K562 (cell line): Measurements from ENCODE around the gene ICAM1.

Experiments used
- BCLAF1 ChIP-seq, 2 experiments: fragments of 450-650 bp in 1 of 2; IDR thresholded peaks; 2 replicates each; pipeline ENCODE4 v1.6.1; 2011 to 2017; ENCODE audit warnings: low read depth in 2 of 2, antibody characterized with exemption in 1 of 2, borderline replicate concordance in 1 of 2, low read length in 1 of 2, mild to moderate bottlenecking in 1 of 2, mixed read lengths in 1 of 2; ENCODE audit not compliant: control insufficient read depth in 1 of 2
- BRCA1 ChIP-seq, 2 experiments: fragments of 450-650 bp in 1 of 2; sonication (generic) in 1 of 2; formaldehyde crosslinking in 1 of 2; IDR thresholded peaks; 2 replicates each; pipeline versions ENCODE4 v1.5.0 to v1.6.1; 2017 to 2020; ENCODE audit warnings: mild to moderate bottlenecking in 1 of 2, missing genetic modification reagents in 1 of 2
- CTCF ChIP-seq, 3 experiments: IDR thresholded peaks in 2 of 3; conservative IDR thresholded peaks in 1 of 3; 2 replicates each; pipeline ENCODE4 v1.5.1; 2011 to 2012; ENCODE audit warnings: low read length in 3 of 3, mild to moderate bottlenecking in 3 of 3, control low read depth in 2 of 3, improper control_type of control experiment in 1 of 3, inconsistent platforms in 1 of 3, low read depth in 1 of 3, mixed read lengths in 1 of 3, moderate library complexity in 1 of 3; ENCODE audit not compliant: insufficient read depth in 2 of 3
- EZH2 ChIP-seq: IDR thresholded peaks from 2 replicates; pipeline ENCODE4 v1.6.1; 2012; ENCODE audit warnings: low read depth, mild to moderate bottlenecking, inconsistent platforms, low read length, borderline replicate concordance
- JUNB ChIP-seq: fragments of 450-650 bp; formaldehyde crosslinking; conservative IDR thresholded peaks from 2 replicates; pipeline ENCODE4 v1.4.0; 2020; ENCODE audit warnings: mild to moderate bottlenecking
- JUND ChIP-seq, 2 experiments: IDR thresholded peaks; 2 replicates in 1 of 2; 3 replicates in 1 of 2; pipeline ENCODE4 v1.6.1; 2011; ENCODE audit warnings: borderline replicate concordance in 2 of 2, low read depth in 2 of 2, low read length in 2 of 2, improper control_type of control experiment in 1 of 2, missing biosample characterization in 1 of 2, missing genetic modification characterization in 1 of 2, missing genetic modification reagents in 1 of 2
- MAFF ChIP-seq: IDR thresholded peaks from 2 replicates; pipeline ENCODE4 v1.6.1; 2012; ENCODE audit warnings: low read length, improper control_type of control experiment
- NR2C2 ChIP-seq, 2 experiments: fragments of 200-800 bp in 1 of 2; sonication (Bioruptor generic) in 1 of 2; sonication (generic) in 1 of 2; formaldehyde crosslinking in 1 of 2; IDR thresholded peaks; 2 replicates each; pipeline versions ENCODE4 v1.6.1 to v1.8.0; 2016 to 2022; ENCODE audit warnings: mild to moderate bottlenecking in 1 of 2, missing compliant biosample characterization in 1 of 2, missing genetic modification characterization in 1 of 2, missing genetic modification reagents in 1 of 2
- POLR2A ChIP-seq: fragments of 450-650 bp; conservative IDR thresholded peaks from 2 replicates; pipeline ENCODE4 v1.6.1; 2016
- RFX5 ChIP-seq: IDR thresholded peaks from 2 replicates; pipeline ENCODE4 v1.6.1; 2011; ENCODE audit warnings: low read depth, mild to moderate bottlenecking, improper control_type of control experiment, low read length
- SIN3A ChIP-seq, 2 experiments: fragments of 150-350 bp in 1 of 2; IDR thresholded peaks; 2 replicates each; pipeline ENCODE4 v1.6.1; 2011 to 2016; ENCODE audit warnings: borderline replicate concordance in 2 of 2, low read depth in 2 of 2, low read length in 2 of 2, mild to moderate bottlenecking in 2 of 2, moderate library complexity in 2 of 2; ENCODE audit not compliant: control insufficient read depth in 1 of 2
- SPI1 ChIP-seq: IDR thresholded peaks from 2 replicates; pipeline ENCODE4 v1.6.1; 2011; ENCODE audit warnings: low read depth, low read length, control low read depth, borderline replicate concordance
- ZBTB11 ChIP-seq, 3 experiments: fragments of 200-800 bp in 1 of 3; fragments of 250-450 bp in 1 of 3; fragments of 450-650 bp in 1 of 3; sonication (Bioruptor Pico) in 1 of 3; sonication (Bioruptor generic) in 1 of 3; formaldehyde crosslinking in 1 of 3; IDR thresholded peaks; 2 replicates each; pipeline versions ENCODE4 v1.6.1 to v1.8.0; 2016 to 2022; ENCODE audit warnings: mild to moderate bottlenecking in 2 of 3, missing genetic modification characterization in 2 of 3, missing compliant biosample characterization in 1 of 3, moderate library complexity in 1 of 3
- ZNF274 ChIP-seq: IDR thresholded peaks from 2 replicates; pipeline ENCODE4 v1.6.1; 2011; ENCODE audit warnings: low read depth, mild to moderate bottlenecking, low read length, moderate library complexity, borderline replicate concordance

GRCh38 chr19:10262771-10263170 is 8.1 kb upstream of the ICAM1 start:
- TF ChIP-seq ZBTB11 (CRISPR knock-in tag; IDR thresholded peaks at IDR 0.05) = no peak
- TF ChIP-seq BRCA1 (IDR thresholded peaks at IDR 0.05) = no peak
- TF ChIP-seq BRCA1 (CRISPR knock-in tag; IDR thresholded peaks at IDR 0.05) = no peak
- no peak for TF ChIP-seq CTCF (IDR thresholded peaks at IDR 0.05 in 2 of 3, conservative IDR thresholded peaks at IDR 0.05 in 1 of 3; ENCODE audit: insufficient read depth in 2 of 3, low read depth in 1 of 3, low read length in 3 of 3)
- no peak for TF ChIP-seq JUNB
- TF ChIP-seq BCLAF1 (IDR thresholded peaks at IDR 0.05; ENCODE audit: borderline replicate concordance in 1 of 2, control insufficient read depth in 1 of 2, low read depth in 2 of 2, low read length in 1 of 2) = no peak
- no peak for TF ChIP-seq MAFF
- no peak for TF ChIP-seq POLR2A
- TF ChIP-seq NR2C2 (CRISPR knock-in tag; IDR thresholded peaks at IDR 0.05) = no peak
- no peak for TF ChIP-seq NR2C2 (tag; IDR thresholded peaks at IDR 0.05)
- no peak for TF ChIP-seq JUND (IDR thresholded peaks at IDR 0.05; ENCODE audit: borderline replicate concordance, low read depth, low read length)
- no peak for TF ChIP-seq JUND (tag; IDR thresholded peaks at IDR 0.05; ENCODE audit: borderline replicate concordance, low read depth, low read length)
- no peak for TF ChIP-seq RFX5
- no peak for TF ChIP-seq EZH2
- no peak for TF ChIP-seq ZNF274
- no peak for TF ChIP-seq SPI1
- no peak for TF ChIP-seq SIN3A (IDR thresholded peaks at IDR 0.05; ENCODE audit: borderline replicate concordance in 2 of 2, control insufficient read depth in 1 of 2, low read depth in 2 of 2, low read length in 2 of 2)
